ENCODE data around the gene SPINDOC. TPM values are rescaled to one million over a fixed set of nuclear protein-coding genes. Genes with fewer than 3 reads are reported as not detected.

SPINDOC gene
- polyA plus RNA-seq, 3 donors, result 0.10 to 3.3 (median 0.20) TPM

DNA sequence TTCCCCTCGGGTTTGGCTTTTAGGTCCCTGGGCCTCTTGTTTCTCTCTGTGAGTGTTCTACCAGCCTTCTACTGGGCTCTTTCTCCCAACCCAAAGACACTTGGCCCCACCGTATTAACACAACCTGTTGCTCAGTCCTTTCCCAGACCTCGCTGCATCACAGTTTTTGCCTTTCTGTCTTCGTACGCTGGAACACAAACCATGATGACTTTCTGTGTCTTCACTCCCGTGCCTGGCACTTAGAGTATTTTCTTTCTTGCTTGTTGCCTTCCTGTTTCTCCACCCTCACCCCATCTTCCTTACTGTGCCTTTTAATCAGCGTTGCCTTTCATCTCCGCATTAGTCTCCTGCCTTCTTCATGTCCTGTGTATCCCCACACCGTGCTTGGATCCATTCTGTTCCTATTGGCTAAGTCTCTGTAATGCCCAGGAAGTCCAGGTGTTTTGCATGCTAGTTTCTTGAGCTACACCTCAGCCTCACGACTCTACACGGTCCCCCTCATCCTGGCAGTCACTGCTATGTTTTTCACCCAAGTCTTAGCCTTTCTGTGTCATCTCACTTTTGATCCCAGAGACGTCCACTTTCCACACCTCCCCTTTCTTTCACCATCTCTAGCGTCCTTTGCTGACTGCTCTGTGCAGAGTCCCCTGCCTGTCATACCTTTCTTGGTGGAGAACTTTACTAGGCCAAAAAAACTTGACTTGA, 27.3 kb downstream of the SPINDOC start:
- 10% methylated on average over 12 of the region's 13 CpGs for WGBS (ENCODE audit: insufficient coverage)
- Mint-ChIP-seq H3K27ac (peak overlapping the region; percentile 92 to 97 (median 96)), H3K36me3 (peaks cover 31 to 51% of the 10 kb centered on the region in 2 donors), H3K4me1 (peaks cover 72% of the 10 kb centered on the region), H3K9me3 (peaks cover 0 to 2% (median 0%) of the 10 kb centered on the region in 7 donors), H3K27me3 (ENCODE audit: low read depth in 3 of 3) (peaks cover 0 to 2% (median 0%) of the 10 kb centered on the region in 3 donors), H3K4me3 (peak overlapping the region; percentile 99 to 100)
- TF ChIP-seq, protein P1, sequence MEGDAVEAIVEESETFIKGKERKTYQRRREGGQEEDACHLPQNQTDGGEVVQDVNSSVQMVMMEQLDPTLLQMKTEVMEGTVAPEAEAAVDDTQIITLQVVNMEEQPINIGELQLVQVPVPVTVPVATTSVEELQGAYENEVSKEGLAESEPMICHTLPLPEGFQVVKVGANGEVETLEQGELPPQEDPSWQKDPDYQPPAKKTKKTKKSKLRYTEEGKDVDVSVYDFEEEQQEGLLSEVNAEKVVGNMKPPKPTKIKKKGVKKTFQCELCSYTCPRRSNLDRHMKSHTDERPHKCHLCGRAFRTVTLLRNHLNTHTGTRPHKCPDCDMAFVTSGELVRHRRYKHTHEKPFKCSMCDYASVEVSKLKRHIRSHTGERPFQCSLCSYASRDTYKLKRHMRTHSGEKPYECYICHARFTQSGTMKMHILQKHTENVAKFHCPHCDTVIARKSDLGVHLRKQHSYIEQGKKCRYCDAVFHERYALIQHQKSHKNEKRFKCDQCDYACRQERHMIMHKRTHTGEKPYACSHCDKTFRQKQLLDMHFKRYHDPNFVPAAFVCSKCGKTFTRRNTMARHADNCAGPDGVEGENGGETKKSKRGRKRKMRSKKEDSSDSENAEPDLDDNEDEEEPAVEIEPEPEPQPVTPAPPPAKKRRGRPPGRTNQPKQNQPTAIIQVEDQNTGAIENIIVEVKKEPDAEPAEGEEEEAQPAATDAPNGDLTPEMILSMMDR (IDR thresholded peaks at IDR 0.05), result no peak
- H3K79me2 ChIP-seq (ENCODE audit: insufficient read depth, low read length), result peaks cover 66% of the 10 kb centered on the region
- H2AFZ ChIP-seq (ENCODE audit: insufficient read depth, low read depth, low read length, poor library complexity, severe bottlenecking), result peak overlapping the region; percentile 75
- H3K27ac ChIP-seq (ENCODE audit: low read depth in 1 of 2, low read length in 2 of 2), result peak overlapping the region; percentile 87 to 97
- H3K4me2 ChIP-seq (replicated peaks; ENCODE audit: extremely low read depth, low read length, poor library complexity, severe bottlenecking), result peak overlapping the region; percentile 85
- intact Hi-C loops (cut with micrococcal nuclease), result loop anchor here in 1 of 2 donors (2.0 kb wide), 1 partner anchor 98 kb away; the partner anchor contains the start of gene NAA40
- peaks cover 89% of the 10 kb centered on the region for H4K20me1 ChIP-seq (ENCODE audit: insufficient read depth, low read length)
- no peaks in the 10 kb centered on the region for H3K27me3 ChIP-seq (ENCODE audit: control insufficient read depth in 2 of 2, insufficient read depth in 2 of 2, low read length in 2 of 2)
- peaks cover 64 to 75% of the 10 kb centered on the region in 2 donors for H3K4me1 ChIP-seq (ENCODE audit: control insufficient read depth in 1 of 2, insufficient read depth in 2 of 2, low read length in 2 of 2)
- peak in 1 of 3 donors; percentile 10 for DNase-seq
- peak overlapping the region; percentile 98 for H3K9ac ChIP-seq (ENCODE audit: insufficient read depth, low read length, poor library complexity, severe bottlenecking)
- H3K9me3 ChIP-seq (replicated peaks in 1 of 2; ENCODE audit: control insufficient read depth in 1 of 2, insufficient read depth in 1 of 2, low read length in 2 of 2), result no peaks in the 10 kb centered on the region
- H3K36me3 ChIP-seq (replicated peaks in 1 of 2; ENCODE audit: control insufficient read depth in 1 of 2, insufficient read depth in 2 of 2, low read length in 2 of 2), result peaks cover 12 to 29% of the 10 kb centered on the region in 2 donors
- peak overlapping the region; percentile 60 to 99 (median 99) for H3K4me3 ChIP-seq (replicated peaks in 1 of 3; ENCODE audit: low read depth in 2 of 3, low read length in 3 of 3)

DNA sequence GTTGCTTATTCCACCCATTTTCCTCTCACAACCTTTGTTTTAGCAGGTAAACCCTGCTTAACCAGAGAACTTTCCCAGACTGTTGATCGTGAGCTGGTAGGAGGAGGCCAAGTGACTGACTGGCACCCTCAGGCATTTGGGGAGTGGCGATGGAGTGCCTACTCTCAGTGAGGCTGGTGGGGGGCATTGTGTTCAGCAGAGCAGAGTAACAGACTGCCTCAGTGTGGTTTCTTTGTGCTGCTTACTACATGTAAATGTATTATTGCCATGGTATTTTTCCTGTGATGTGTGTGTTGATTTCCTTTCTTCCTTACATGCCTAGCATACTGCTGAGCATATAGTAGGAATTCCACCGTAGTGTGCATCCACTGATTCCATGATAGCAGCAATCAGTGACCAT, 28.3 kb downstream of the SPINDOC start:
- Histone ChIP-seq H3K79me2 (ENCODE audit: insufficient read depth, low read length) (peaks cover 77% of the 10 kb centered on the region), H3K27me3 (ENCODE audit: control insufficient read depth in 2 of 2, insufficient read depth in 2 of 2, low read length in 2 of 2) (no peaks in the 10 kb centered on the region), H3K4me1 (ENCODE audit: control insufficient read depth in 1 of 2, insufficient read depth in 2 of 2, low read length in 2 of 2) (peaks cover 70 to 83% of the 10 kb centered on the region in 2 donors), H3K36me3 (replicated peaks in 1 of 2; ENCODE audit: control insufficient read depth in 1 of 2, insufficient read depth in 2 of 2, low read length in 2 of 2) (peaks cover 12 to 29% of the 10 kb centered on the region in 2 donors), H3K4me2 (replicated peaks; ENCODE audit: extremely low read depth, low read length, poor library complexity, severe bottlenecking) (peak overlapping the region; percentile 85), H3K9me3 (replicated peaks in 1 of 2; ENCODE audit: control insufficient read depth in 1 of 2, insufficient read depth in 1 of 2, low read length in 2 of 2) (no peaks in the 10 kb centered on the region), H3K9ac (ENCODE audit: insufficient read depth, low read length, poor library complexity, severe bottlenecking) (peak overlapping the region; percentile 98), H3K4me3 (replicated peaks in 1 of 3; ENCODE audit: low read depth in 2 of 3, low read length in 3 of 3) (peak overlapping the region; percentile 60 to 99 (median 99)), H4K20me1 (ENCODE audit: insufficient read depth, low read length) (peaks cover 92% of the 10 kb centered on the region), H3K27ac (ENCODE audit: low read depth in 1 of 2, low read length in 2 of 2) (peak overlapping the region in 1 of 2 donors; percentile 97), H2AFZ (ENCODE audit: insufficient read depth, low read depth, low read length, poor library complexity, severe bottlenecking) (no peak overlapping the region)
- Mint-ChIP-seq H3K4me3 (peak overlapping the region; percentile 48 to 99), H3K9me3 (peaks cover 0 to 2% (median 0%) of the 10 kb centered on the region in 7 donors), H3K27ac (peak overlapping the region in 3 of 7 donors; percentile 49 to 97 (median 72)), H3K36me3 (peaks cover 29 to 53% of the 10 kb centered on the region in 2 donors), H3K27me3 (ENCODE audit: low read depth in 3 of 3) (peaks cover 0 to 2% (median 0%) of the 10 kb centered on the region in 3 donors), H3K4me1 (peaks cover 78% of the 10 kb centered on the region)
- DNase-seq, result no peak
- intact Hi-C loops (cut with micrococcal nuclease), result loop anchor here in 1 of 2 donors (2.0 kb wide), 1 partner anchor 97 kb away; the partner anchor contains the start of gene NAA40
- TF ChIP-seq, protein P1 (IDR thresholded peaks at IDR 0.05), result no peak
- 50% methylated on average over 1 of the region's 3 CpGs for WGBS (ENCODE audit: insufficient coverage)
